Tongue (tissue), 2 donors: ENCODE results near the gene USP20. TPM values are rescaled to one million over a fixed set of nuclear protein-coding genes. Genes with fewer than 3 reads are reported as not detected.
"Not testable (repeated sequence)": the region's sequence is repeated elsewhere in the genome, so short reads cannot be mapped to it uniquely, and the experiment has no call there.

Experiments used
- DNase-seq: peaks from one replicate; pipeline ENCODE4 v3.0.0-alpha.2; 2015
- total RNA-seq: library from RNA; depleted of rRNA; stranded (reverse); fragments of >200 nt; gene quantifications from one replicate; pipeline ENCODE4 v1.2.3, GENCODE V29; 2014

USP20 gene
- total RNA-seq: 11.8 TPM

DNA sequence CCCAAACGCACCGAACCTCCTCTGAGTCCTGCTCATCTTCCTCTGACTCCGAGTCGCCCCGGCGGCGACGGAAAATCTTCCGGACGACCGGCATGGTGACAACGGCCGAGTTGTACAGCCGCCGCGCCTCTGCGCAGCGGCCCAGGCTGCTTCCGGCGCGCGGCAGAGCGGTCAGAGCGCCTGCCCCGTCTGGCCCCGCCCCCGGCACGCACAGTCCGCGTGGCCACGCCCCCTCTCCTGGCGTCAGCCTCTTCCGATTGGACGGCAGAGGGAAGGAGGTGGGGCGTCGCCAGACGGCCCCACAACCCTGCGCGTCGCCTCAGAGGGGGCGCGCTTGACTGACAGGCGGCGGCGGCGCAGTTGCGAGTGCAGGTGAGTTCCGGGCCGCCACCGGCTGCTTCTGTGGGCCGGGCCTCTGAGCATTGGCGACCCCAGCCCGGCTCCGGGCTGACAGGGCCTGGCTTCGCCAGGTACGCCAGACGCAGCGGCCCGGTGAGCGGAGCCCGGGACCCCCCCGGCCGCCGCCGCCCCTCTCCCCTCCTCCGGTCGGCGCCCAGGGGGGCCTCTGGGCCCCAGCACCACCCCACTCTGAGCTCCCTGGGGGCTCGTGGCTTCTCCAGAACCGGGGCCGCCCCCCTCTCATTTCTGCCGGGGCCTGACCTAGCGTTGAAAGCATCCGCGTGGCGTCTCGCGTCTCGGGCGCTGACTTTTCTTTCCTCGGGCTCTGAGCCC lies at the start of gene USP20, which contains the start of gene C9orf78:
USP20 (plus strand) TSS at position 331 of the 732 bp plus-strand sequence. CDS start 17,098 bp downstream, outside the sequence.
C9orf78 (minus strand) TSS at position 148 of the 732 bp plus-strand sequence; CDS start at position 94, 54 bp downstream.
- peak; percentile 99 for DNase-seq

DNA sequence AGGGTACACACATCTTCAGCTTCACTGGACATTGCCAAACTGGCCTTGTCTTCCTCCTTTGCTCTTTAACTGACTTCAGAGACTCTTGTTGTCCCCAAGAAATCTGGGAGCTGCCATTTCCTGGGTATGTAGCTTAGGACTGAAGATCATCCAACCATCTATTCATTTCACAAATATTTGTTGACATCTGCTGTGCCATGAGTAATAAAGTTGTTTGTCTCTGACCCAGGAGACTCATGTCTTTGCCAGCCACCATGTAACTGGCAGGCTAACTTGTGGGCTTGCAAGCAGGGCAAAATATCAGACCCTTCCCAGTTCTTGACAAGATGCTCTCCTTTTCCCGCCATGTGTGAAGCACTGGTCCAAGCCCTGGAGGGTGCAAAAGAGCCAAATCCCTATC lies 49.4 kb upstream of the USP20 start:
- DNase-seq: no peak

DNA sequence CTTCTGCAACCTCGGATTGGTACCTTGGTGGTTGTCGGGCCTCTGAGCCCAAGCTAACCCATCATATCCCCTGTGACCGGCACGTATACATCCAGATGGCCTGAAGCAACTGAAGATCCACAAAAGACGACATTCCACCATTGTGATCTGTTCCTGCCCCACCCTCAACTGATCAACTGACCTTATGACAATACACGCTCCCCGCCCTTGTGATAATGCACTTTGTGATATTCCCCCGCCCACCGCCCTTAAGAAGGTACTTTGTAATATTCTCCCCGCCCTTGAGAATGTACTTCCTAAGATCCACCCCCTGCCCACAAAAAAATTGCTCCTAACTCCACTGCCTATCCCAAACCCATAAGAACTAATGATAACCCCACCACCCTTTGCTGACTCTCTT lies 48.8 kb upstream of the USP20 start:
- DNase-seq: no peak

DNA sequence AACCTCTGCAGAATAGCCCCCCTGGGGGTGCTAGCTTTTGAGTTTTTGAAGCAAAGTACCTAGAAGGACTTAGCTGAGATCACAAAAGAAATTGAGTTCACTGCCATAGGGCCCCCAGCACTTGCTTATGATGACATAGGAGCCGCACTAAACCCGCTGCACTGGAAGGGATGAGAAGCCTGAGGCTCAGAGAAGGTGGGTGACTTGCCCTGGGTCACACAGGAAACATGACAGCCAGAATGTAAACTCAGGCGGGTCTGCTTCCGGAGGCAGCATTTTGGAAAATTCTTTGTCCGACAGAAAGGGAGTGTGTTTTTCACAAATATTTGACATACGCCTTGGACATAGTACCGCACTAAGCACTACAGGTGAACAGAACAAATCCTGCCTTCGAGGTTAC lies 40.7 kb upstream of the USP20 start:
- DNase-seq: no peak

DNA sequence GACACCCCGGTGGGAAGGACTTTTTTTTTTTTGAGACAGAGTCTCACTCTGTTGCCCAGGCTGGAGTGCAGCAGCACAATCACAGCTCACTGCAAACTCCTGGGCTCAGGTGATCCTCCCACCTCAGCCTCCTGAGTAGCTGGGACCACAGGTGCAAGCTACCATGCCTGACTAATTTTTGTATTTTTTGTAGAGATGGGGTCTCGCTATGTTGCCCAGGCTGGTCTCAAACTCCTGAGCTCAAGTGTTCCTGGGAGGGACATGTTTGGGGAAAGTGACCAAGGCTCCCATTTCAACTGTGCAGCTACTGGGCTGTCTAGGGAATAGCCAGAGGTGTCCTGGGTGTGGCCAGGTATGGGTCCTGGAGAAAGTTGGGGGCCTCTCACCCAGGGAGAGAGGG lies 39.2 kb upstream of the USP20 start:
- not testable (repeated sequence) for DNase-seq

DNA sequence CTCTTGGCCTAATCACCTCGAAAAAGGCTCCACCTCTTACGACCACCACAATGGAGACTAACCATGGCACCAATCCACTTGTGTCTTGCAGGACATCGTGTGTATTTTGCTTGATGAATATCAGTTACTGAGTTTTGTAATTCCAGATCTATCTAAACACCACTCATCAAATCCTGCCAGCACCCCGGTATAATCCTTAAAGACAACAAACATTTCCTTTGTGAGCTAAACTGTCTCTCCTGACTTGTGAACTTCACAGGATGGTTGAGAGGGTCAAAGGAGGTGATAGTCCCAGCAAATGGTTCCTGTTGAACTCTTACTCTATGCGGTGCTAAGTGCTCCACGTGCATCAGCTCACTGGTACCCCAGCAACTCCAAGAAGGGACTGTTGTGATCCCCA lies 36.3 kb upstream of the USP20 start:
- no peak for DNase-seq

DNA sequence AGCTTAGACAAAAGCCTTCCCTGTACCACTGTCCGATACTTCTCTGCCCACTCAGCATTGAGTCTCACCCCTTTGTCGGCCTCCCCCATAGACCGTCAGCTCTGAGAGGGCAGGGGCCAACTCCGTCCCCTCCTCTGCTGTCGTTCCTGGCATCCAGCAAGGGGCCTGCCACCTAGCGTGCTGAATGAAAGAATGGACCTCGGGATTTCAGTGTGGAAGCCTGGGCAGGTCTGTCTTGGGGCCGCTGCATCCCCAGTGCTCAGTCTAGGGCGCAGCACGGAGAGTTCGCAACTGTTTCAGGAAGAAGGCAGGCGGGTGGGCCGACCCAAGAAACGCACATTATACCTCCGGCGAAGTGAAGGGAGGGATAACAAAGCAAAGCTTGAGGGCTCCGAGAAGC lies 33.8 kb upstream of the USP20 start:
- no peak for DNase-seq

DNA sequence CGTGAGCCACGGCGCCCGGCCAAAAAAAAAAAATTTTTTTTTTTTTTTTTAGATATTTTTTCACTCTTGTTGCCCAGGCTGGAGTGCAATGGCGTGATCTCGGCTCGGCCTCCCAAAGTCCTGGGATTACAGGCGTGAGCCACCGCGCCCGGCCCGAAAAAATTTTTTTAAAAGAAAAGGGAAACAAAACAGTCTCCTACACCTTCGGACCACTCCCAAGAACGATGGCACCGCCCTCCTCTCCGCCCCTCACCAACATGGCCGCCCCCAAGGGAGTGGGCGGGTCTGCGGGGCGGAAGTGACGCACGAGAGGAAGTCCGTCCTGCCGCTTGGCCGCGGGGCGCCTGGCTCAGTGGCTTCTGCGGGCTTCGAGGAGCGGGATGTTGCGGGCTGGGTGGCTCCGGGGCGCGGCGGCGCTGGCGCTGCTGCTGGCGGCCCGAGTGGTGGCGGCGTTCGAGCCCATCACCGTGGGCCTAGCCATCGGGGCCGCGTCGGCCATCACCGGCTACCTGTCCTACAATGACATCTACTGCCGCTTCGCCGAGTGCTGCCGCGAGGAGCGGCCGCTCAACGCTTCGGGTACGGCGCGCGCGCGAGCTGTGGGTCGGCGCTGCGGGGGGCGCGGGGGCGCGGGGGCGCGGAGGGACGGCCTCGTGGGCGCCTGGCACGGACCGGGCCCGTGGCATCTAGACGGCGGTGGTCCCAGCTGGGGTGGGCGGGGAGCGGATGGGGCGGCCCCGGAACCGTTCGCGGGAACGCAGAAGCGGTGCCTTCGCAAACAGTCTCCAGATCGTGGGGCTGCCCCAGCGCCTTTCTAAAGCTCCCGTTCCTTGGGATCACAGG lies 32.2 kb upstream of the USP20 start, which contains the start of gene TOR1B:
TOR1B (plus strand) TSS at position 352 of the 843 bp plus-strand sequence; CDS start at position 381, 29 bp downstream.
- DNase-seq: peak; percentile 98

DNA sequence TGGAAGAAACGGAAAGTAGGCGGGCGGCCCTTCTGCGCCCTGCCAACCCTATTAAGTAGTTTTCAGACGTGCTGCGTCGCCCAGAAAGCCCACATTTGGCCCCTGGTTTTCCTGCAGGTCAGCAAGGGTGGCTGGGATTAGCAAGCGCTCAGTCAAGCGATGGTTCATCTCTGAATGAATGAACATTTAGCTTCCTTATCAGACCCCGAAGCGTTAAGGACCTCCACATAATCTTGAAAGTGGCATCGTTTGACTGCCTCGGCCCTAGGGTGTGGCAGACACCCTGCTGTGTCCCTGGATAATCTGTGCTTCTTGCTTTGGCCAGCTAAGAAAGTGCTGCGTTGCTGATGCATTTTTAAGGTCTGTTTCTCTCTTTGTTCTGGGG lies 31.6 kb upstream of the USP20 start:
- DNase-seq: no peak

DNA sequence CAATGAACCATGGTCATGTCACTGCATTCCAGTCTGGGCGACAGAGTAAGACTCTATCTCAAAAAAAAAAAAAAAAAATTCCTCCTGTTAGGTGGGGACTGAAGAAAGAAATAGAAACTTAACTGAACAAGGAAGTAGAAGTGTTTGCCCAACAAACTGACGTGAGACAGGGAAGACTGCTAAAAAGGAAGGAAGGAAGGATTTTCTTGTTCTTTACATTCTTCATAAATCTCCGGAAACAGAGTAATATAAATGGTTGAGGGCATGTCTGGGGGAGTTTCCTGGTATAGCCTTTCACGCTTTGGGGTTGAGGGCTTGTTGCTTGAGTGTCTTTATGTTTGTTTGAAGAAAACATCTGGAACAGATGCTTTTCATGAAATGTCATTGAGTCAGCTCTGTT lies 29.2 kb upstream of the USP20 start:
- no peak for DNase-seq

DNA sequence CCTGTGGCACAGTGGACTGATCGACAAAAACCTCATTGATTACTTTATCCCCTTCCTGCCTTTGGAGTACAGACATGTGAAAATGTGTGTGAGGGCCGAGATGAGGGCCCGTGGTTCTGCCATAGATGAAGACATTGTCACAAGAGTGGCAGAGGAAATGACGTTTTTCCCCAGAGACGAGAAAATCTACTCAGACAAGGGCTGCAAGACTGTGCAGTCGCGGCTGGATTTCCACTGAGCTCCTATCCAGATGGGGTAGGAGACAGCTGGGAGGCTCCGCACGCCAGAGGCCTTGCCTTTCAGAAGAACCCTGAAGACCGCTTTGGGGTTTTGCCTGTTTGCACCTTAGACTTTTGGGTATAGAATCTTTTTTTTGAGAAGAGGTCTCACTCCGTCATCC lies 25.9 kb upstream of the USP20 start:
- DNase-seq: no peak

DNA sequence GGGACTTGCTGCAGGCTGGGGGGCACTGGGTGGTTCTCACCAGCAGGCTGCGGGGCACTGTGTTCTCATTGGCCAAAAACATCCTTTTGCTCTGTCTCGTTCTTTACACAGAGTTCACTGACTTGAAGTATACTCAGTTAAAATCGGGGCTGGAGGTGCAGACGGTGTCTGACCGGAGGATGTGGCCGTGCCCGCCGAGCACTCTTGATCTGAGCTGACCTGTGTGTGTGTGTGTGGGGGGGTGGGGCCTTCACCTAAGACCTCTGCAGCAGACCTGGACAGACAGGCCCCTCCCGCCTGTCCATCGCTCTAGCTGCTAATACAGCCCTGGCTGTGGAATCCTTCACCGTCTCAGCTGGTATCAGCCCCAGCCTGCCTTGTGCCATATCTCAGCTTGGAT lies 25.1 kb upstream of the USP20 start:
- DNase-seq: no peak

DNA sequence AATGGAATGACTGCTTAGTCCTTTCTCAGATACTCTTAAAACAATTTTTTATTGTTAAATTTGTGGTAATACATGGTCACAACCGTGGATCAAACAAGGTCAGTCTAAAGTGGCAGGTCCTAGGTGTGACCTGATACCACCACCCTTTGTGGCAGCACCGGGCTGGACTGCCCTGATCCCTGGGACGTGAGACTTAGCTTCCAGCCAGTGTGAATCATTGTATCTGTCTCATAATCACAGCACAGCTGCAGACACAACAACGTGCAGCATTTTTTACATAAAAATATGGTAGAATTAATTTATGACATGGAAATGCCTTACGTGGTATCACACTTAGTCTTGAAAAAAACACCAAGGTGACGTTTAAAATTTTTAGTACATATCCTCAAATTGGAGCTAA lies 24.5 kb upstream of the USP20 start:
- no peak for DNase-seq

DNA sequence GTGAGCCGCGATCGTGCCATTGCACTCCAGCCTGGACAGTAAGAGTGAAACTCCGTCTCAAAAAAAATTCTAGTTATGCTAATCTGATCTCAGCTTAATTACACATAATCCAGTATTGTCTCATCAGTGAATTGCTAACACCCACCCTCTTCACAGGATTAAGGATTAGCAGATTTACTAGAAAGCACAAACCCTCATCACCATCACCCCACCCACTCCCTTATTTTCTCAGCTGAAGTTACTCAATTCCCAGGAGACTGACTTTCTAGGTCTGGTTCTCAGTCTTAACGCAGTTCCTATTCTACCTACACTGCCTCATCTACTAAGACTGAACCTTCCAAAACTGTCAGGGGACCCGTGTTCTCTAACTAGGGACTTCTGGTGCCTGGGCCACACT lies 23.3 kb upstream of the USP20 start:
- no peak for DNase-seq

DNA sequence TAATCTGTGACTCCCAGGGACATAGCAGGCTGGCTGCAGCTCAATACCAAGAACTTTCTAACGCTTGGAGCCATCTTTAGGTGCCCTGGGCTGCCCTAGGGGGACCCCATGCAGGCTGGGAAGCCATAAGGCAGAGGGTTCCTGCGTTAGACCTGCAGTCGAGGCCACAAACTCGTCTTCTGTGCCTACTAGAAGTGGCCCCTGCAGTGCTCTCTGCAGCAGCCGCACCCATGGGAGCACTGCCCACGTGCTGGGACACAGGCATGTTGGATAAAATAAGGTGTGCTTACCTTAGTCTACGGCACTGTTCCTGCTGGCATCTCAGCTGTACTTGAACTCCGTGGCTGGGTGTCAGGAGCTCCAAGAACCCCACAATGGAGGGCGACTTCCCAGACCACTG lies 22.9 kb upstream of the USP20 start:
- DNase-seq: no peak

DNA sequence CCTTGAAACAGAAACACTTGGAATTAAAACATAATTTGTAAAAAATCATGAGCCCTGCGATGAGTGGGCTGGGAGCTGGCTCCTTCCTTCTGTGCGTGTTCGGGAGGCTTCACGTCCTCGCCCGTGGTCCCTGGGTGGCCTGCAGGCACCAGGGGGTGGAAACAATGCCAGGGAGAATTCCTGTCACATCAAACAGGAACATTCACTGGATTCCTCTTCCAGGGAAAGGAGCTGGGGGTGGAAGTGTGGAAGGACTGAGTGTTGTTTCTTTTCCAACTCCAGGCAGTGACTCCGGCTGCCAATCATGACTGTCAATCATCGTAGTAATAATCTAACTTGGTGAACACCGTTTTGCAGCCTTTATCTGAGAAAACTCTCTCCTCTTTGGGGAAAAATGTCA lies 21.6 kb upstream of the USP20 start:
- no peak for DNase-seq

DNA sequence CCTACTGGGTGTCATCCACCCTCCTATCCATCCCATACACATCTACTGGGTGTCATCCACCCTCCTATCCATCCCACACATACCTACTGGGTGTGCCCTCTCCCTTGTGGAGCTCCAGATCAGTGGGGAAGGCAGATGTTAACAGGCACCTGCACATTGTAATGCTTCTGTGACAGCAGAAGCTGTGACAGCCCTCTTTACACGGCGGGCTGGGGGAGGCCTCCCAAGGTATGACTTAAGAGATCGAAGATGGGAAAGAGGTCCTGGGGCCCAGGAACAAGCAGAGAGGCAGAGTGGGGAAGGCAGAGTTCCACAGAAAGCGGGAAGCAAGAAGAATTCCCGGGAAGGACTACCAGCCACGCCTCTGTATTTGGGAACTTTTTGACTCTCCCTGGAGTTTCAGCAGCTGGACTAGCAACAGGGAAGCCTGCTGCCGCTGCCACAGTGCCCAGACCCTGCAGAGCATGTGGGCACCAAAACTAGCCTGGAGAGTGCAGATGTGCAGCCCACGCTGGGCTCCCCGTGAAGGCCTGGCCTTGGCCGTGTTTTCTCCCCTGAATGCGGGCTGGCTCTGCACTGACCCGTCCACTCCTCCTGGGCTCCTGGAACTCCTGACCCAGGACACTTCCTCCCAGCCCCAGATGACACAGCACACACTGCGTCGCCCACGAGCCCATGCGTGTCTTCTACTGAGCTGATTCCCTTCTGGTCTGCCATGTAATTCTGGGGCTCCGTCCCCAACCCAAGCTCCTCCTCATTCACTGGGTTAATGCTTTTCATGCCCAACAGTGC lies 20.6 kb upstream of the USP20 start:
- DNase-seq: no peak

DNA sequence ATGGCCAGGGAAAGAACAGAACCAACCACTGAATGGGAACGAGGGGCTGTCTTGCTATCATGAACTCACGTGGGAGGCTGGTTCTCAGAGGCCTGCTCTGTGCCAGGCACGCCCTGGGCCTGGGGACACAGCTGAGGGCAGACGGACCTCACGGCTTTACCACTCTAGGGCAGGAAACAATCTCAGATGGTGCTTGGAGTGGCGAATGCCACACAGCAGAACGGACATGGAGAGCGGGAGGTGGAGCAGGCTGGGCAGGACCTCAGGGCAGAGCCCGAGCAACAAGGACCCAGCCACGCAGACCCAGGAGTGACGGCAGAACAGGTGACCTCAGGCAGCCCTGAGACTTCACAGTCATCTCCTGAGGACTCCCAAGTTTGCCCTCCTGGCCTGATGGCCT lies 20.0 kb upstream of the USP20 start:
- no peak for DNase-seq

DNA sequence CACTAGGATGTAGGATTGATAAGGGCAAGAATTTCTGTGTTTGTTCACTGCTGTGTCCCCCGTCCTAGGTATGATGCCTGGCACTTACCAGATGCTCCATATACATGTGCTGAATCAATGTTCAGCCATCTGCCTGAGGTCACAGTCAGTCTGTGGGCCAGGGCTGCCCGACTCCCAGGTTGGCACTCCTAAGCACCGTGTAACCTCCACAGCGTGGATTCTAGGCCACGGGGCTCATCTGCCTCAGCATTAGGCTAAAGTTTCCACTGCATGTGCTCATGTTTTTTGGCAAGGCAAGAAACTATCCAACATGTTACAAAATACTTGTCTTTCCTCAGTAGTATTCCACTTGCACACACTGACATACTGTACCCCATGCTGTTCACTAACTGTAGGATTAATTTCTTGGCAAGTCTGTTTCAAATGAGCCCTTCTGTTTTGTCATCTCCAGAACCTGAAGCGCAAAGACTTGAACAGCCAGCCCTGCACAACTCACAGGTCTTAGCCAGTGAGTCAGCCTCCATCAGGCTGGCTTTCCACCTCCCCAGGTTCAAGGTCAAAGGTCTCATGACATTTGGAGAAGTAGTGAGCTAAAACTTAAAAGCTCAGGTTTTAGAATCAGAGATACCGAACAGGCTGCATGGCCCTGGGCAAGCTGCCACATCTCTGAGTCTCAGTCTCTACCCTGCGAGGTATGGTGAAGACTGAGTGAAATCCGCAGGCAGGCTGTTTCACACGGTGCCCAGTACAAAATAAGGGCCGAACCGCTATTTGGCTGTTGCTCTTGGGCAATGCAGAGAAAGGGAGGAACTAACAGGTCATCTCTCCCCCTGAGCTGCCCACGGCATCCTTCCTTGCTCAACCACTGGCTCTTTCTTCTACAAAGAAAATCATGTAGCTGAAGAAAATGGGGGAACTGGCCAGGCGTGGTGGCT lies 18.5 kb upstream of the USP20 start:
- no peak for DNase-seq

DNA sequence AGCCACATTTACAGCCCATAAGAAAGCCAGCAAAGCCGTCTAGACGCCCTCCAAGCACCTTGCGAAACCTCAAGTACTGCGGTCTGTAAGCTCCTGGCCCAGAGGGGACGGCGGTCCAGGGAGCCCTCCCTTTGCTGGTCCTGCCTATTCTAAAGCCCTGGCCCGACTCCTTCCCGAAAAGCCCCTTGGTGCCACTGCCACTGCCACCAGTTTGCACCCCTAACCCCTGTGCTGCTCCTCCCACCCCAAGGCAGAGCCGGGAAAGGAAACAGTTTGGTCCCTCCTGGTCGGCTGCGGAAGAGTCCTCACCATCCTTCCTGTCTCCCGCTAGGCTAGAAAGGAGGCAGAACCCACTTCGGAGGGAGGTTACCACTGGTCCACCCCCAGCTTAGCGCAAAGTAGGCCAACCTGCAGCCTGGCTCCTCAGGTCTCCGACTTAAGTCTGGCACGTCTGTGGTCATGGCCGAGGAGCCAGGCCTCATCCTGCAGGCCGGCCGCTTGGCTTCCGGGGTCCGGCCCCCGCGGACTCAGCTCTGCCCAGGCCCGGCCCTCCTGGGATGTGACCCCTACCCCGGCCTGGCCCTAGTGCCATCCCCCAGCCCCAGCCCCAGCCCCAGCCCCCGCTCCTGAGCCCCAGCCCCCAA lies 12.2 kb upstream of the USP20 start:
- DNase-seq: no peak

DNA sequence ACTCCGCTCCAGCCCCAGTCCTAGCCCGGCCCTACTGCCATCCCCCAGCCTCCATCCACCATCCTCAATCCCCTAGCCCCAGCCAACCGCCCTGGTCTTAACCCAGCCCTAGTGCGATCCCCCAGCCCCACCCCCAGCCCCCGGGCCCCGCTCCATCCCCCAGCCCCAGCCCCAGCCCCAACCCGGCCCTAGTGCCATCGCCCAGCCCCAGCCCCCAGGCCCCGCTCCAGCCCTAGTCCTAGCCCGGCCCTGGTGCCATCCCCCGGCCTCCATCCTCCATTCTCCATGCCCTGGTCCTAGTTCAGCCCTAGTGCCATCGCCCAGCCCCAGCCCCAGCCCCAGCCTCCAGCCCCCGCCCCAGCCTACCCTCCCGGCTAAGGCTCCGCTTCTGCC lies 11.7 kb upstream of the USP20 start:
- no peak for DNase-seq
